ENCODE data around the gene ERAS.

DNA sequence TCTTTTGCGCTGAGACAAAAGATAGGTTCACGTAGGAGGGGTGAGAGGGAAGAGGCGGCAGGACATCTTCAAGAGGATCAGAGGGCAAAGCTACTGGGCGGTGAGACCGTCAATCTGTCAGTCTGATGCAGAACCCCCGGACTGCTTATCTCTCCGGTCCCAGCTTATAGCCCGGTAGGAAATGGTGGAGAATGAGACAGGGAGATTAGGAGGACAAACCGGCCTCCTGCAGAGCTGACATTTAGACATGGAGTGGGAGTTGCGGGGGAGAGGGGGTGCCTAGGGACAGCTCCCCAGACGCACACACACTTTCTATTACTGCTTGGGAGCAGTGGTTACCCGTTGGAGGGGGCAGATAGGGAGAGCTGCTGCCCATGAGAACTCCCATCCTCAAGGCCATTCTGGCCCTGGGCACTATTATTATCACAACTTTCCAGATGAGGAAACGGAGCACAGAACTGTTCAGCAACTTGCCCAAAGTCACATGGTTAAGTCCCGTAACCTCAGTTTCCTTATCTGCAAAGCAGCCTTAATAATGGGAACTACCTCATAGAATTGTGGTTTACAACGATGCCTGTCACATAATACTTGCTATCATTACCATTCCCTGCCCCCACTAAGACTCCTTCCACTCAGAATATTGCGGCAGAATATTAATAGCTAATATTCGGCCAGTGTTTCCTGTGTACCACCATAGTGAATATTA lies 25.6 kb upstream of the ERAS start:
- TF ChIP-seq, protein P1, sequence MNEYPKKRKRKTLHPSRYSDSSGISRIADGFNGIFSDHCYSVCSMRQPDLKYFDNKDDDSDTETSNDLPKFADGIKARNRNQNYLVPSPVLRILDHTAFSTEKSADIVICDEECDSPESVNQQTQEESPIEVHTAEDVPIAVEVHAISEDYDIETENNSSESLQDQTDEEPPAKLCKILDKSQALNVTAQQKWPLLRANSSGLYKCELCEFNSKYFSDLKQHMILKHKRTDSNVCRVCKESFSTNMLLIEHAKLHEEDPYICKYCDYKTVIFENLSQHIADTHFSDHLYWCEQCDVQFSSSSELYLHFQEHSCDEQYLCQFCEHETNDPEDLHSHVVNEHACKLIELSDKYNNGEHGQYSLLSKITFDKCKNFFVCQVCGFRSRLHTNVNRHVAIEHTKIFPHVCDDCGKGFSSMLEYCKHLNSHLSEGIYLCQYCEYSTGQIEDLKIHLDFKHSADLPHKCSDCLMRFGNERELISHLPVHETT (CRISPR knock-in tag; conservative IDR thresholded peaks at IDR 0.05): no peak
- TF ChIP-seq, protein P2, sequence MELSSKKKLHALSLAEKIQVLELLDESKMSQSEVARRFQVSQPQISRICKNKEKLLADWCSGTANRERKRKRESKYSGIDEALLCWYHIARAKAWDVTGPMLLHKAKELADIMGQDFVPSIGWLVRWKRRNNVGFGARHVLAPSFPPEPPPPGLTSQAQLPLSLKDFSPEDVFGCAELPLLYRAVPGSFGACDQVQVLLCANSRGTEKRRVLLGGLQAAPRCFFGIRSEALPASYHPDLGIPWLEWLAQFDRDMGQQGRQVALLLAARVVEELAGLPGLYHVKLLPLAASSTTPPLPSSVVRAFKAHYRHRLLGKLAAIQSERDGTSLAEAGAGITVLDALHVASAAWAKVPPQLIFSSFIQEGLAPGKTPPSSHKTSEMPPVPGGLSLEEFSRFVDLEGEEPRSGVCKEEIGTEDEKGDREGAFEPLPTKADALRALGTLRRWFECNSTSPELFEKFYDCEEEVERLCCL (CRISPR knock-in tag; IDR thresholded peaks at IDR 0.05; ENCODE audit: borderline replicate concordance): no peak
- TF ChIP-seq JUND (CRISPR knock-in tag; IDR thresholded peaks at IDR 0.05): no peak
- TF ChIP-seq TGIF2 (CRISPR knock-in tag; IDR thresholded peaks at IDR 0.05): no peak

Measured in HepG2 (cell line).